HepG2 (cell line): Measurements from ENCODE around the gene NUDT15. TPM values are rescaled to one million over a fixed set of nuclear protein-coding genes. Genes with fewer than 3 reads are reported as not detected.

Source experiments
- AGO2 ChIP-seq: fragments of 200-400 bp; formaldehyde crosslinking; optimal IDR thresholded peaks from 2 replicates; pipeline ENCODE3; 2017; ENCODE audit warnings: mild to moderate bottlenecking, low read depth, low read length, moderate library complexity
- E2F2 ChIP-seq: sonication (generic); formaldehyde crosslinking; IDR thresholded peaks from 2 replicates; pipeline ENCODE4 v1.4.0; 2020; ENCODE audit warnings: missing genetic modification reagents, borderline replicate concordance
- GZF1 ChIP-seq: sonication (generic); formaldehyde crosslinking; IDR thresholded peaks from 2 replicates; pipeline ENCODE4 v1.5.1; 2020; ENCODE audit warnings: mild to moderate bottlenecking, missing genetic modification reagents
- HOXA3 ChIP-seq: sonication (generic); formaldehyde crosslinking; IDR thresholded peaks from 2 replicates; pipeline ENCODE4 v1.5.0; 2020; ENCODE audit warnings: missing genetic modification reagents
- NR3C1 ChIP-seq: sonication (generic); formaldehyde crosslinking; IDR thresholded peaks from 2 replicates; pipeline ENCODE4 v1.4.0; 2020; ENCODE audit warnings: missing genetic modification reagents
- TGIF2 ChIP-seq: IDR thresholded peaks from 2 replicates; pipeline ENCODE4 v1.6.1; 2016; ENCODE audit warnings: control low read depth, missing compliant biosample characterization
- ZNF230 ChIP-seq: sonication (generic); formaldehyde crosslinking; IDR thresholded peaks from 2 replicates; pipeline ENCODE4 v1.4.0; 2020; ENCODE audit warnings: mild to moderate bottlenecking, missing genetic modification reagents
- ZNF235 ChIP-seq: sonication (generic); formaldehyde crosslinking; IDR thresholded peaks from 2 replicates; pipeline ENCODE4 v1.8.1; 2023; ENCODE audit warnings: mild to moderate bottlenecking, missing genetic modification reagents, borderline replicate concordance
- ZNF337 ChIP-seq: sonication (generic); formaldehyde crosslinking; IDR thresholded peaks from 2 replicates; pipeline ENCODE4 v1.5.1; 2020; ENCODE audit warnings: missing genetic modification reagents, low read depth, mild to moderate bottlenecking, borderline replicate concordance
- ZNF367 ChIP-seq: sonication (generic); formaldehyde crosslinking; IDR thresholded peaks from 2 replicates; pipeline ENCODE4 v1.4.0; 2020; ENCODE audit warnings: missing genetic modification reagents, borderline replicate concordance
- ZNF510 ChIP-seq: sonication (generic); formaldehyde crosslinking; IDR thresholded peaks from 2 replicates; pipeline ENCODE4 v1.4.0; 2020; ENCODE audit warnings: low read depth, mild to moderate bottlenecking, missing genetic modification reagents
- ZNF556 ChIP-seq: sonication (generic); formaldehyde crosslinking; IDR thresholded peaks from 2 replicates; pipeline ENCODE4 v1.4.0; 2020; ENCODE audit warnings: mild to moderate bottlenecking, missing genetic modification reagents, borderline replicate concordance
- ZNF749 ChIP-seq: sonication (generic); formaldehyde crosslinking; IDR thresholded peaks from 2 replicates; pipeline ENCODE4 v1.8.0; 2022; ENCODE audit warnings: mild to moderate bottlenecking, missing genetic modification reagents, moderate library complexity, borderline replicate concordance
- ZSCAN30 ChIP-seq: sonication (generic); formaldehyde crosslinking; IDR thresholded peaks from 2 replicates; pipeline ENCODE4 v1.5.0; 2020; ENCODE audit warnings: mild to moderate bottlenecking, missing genetic modification reagents
- ZSCAN9 ChIP-seq: IDR thresholded peaks from 2 replicates; pipeline ENCODE4 v1.6.1; 2016; ENCODE audit warnings: borderline replicate concordance
- ZUFSP ChIP-seq: sonication (generic); formaldehyde crosslinking; IDR thresholded peaks from 2 replicates; pipeline ENCODE4 v1.9.0; 2021; ENCODE audit warnings: missing genetic modification reagents, mild to moderate bottlenecking, borderline replicate concordance
- polyA plus RNA-seq, 8 experiments: library from polyadenylated mRNA; depleted of rRNA in 3 of 8; stranded (reverse) in 7 of 8; unstranded in 1 of 8; fragments of >200 nt; fragmentation: Illumina TruSeq in 4 of 8; extraction: Trizol in 4 of 8; gene quantifications; 2 replicates each; pipeline versions ENCODE4 v1.2.1 to v1.2.3, GENCODE V29; 2011 to 2016; ENCODE audit warnings: low read depth in 4 of 8, missing spikeins in 1 of 8, mixed read lengths in 1 of 8; ENCODE audit not compliant: insufficient read depth in 1 of 8
- total RNA-seq, 5 experiments: library from RNA; depleted of rRNA; stranded (reverse); fragments of >200 nt; fragmentation: Illumina TruSeq; extraction: Trizol; gene quantifications; 2 replicates each; pipeline ENCODE4 v1.2.3, GENCODE V29; 2016; ENCODE audit warnings: low read depth in 1 of 5
- TF ChIP-seq, protein P1 (sequence below): sonication (generic); formaldehyde crosslinking; IDR thresholded peaks from 2 replicates; pipeline ENCODE4 v1.4.0; 2020; ENCODE audit warnings: missing genetic modification reagents
- TF ChIP-seq, protein P2 (sequence below): sonication (generic); formaldehyde crosslinking; IDR thresholded peaks from 2 replicates; pipeline ENCODE4 v1.5.0; 2020; ENCODE audit warnings: mild to moderate bottlenecking, missing genetic modification reagents

NUDT15 gene
- total and polyA plus RNA-seq, 2 of the 13 experiments (the other 11 are each of a cell fraction or from before 2014, with no cell fraction given): 21.3 to 47.3 TPM

DNA sequence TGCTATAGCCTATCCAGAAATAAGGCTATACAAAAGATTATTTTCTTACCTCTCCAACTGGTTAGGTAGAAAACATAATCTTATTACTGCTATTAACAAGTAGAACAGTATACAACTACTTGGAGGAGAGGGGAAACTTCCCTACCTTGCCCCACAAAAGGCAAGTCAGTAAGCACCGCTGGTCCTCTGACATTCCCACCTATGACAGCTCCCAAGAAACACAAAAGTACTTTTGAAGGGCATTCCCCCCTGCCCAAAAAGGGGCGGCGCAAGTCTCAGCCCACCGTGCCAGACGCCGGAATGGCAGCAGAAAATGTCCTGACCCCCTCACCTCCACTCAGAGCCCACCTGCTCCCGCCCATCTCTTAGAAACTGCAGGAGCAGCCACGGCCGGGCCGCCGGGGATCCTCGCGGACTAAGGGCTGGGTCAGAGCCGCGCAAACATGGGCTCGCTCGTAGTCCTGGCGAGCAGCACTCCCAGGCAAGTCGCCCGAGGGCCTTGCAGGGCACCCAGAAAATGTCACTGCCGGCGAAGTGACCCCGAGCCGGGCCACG lies 36.9 kb upstream of the NUDT15 start (continued):
- no peak for TF ChIP-seq ZNF510
- TF ChIP-seq ZNF230 (CRISPR knock-in tag): no peak
- TF ChIP-seq E2F2 (CRISPR knock-in tag): no peak
- TF ChIP-seq ZNF367 (CRISPR knock-in tag): no peak
- no peak for TF ChIP-seq ZNF235 (CRISPR knock-in tag)
- no peak for TF ChIP-seq AGO2
- TF ChIP-seq, protein P1, sequence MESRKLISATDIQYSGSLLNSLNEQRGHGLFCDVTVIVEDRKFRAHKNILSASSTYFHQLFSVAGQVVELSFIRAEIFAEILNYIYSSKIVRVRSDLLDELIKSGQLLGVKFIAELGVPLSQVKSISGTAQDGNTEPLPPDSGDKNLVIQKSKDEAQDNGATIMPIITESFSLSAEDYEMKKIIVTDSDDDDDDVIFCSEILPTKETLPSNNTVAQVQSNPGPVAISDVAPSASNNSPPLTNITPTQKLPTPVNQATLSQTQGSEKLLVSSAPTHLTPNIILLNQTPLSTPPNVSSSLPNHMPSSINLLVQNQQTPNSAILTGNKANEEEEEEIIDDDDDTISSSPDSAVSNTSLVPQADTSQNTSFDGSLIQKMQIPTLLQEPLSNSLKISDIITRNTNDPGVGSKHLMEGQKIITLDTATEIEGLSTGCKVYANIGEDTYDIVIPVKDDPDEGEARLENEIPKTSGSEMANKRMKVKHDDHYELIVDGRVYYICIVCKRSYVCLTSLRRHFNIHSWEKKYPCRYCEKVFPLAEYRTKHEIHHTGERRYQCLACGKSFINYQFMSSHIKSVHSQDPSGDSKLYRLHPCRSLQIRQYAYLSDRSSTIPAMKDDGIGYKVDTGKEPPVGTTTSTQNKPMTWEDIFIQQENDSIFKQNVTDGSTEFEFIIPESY (CRISPR knock-in tag): no peak
- TF ChIP-seq TGIF2 (CRISPR knock-in tag): no peak
- TF ChIP-seq NR3C1: no peak
- no peak for TF ChIP-seq HOXA3 (CRISPR knock-in tag)
- no peak for TF ChIP-seq ZSCAN9
- TF ChIP-seq ZSCAN30 (CRISPR knock-in tag): no peak
- TF ChIP-seq GZF1: no peak
- no peak for TF ChIP-seq ZNF749 (CRISPR knock-in tag)
- no peak for TF ChIP-seq ZNF556 (CRISPR knock-in tag)
- TF ChIP-seq, protein P2, sequence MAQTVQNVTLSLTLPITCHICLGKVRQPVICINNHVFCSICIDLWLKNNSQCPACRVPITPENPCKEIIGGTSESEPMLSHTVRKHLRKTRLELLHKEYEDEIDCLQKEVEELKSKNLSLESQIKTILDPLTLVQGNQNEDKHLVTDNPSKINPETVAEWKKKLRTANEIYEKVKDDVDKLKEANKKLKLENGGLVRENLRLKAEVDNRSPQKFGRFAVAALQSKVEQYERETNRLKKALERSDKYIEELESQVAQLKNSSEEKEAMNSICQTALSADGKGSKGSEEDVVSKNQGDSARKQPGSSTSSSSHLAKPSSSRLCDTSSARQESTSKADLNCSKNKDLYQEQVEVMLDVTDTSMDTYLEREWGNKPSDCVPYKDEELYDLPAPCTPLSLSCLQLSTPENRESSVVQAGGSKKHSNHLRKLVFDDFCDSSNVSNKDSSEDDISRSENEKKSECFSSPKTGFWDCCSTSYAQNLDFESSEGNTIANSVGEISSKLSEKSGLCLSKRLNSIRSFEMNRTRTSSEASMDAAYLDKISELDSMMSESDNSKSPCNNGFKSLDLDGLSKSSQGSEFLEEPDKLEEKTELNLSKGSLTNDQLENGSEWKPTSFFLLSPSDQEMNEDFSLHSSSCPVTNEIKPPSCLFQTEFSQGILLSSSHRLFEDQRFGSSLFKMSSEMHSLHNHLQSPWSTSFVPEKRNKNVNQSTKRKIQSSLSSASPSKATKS: no peak
- TF ChIP-seq ZUFSP (CRISPR knock-in tag): no peak
- TF ChIP-seq ZNF337 (CRISPR knock-in tag): no peak
